RWPE2 (cell line): ENCODE results near the gene ARL15.
A peak's percentile ranks its signal among the peaks of the same experiment; 100 is the strongest.

Experiments
- ATAC-seq: fragments of 200-7000 bp; cut with Tn5 transposase; 3 replicates; pipeline ENCODE4 v1.9.1; 2021; ENCODE audit warnings: low read depth
- DNase-seq: peaks from one replicate; pipeline ENCODE4 v3.0.0-alpha.2; 2020; ENCODE audit warnings: low spot score
- H3K27ac ChIP-seq: fragments of 450-650 bp; 2 replicates; pipeline ENCODE4 v1.5.1; 2017; ENCODE audit warnings: mild to moderate bottlenecking; ENCODE audit not compliant: poor library complexity, severe bottlenecking
- H3K27me3 ChIP-seq: fragments of 250-450 bp; sonication (Bioruptor Pico); 2 replicates; pipeline ENCODE4 v1.5.1; 2021; ENCODE audit warnings: mild to moderate bottlenecking, moderate library complexity; ENCODE audit not compliant: insufficient read depth, poor library complexity, severe bottlenecking
- H3K36me3 ChIP-seq: fragments of 250-450 bp; sonication (Bioruptor Pico); 2 replicates; pipeline ENCODE4 v1.5.1; 2020; ENCODE audit warnings: low read depth, mild to moderate bottlenecking, moderate library complexity
- H3K4me1 ChIP-seq: fragments of 250-450 bp; sonication (Bioruptor Pico); 2 replicates; pipeline ENCODE4 v1.5.1; 2021; ENCODE audit warnings: mild to moderate bottlenecking, moderate library complexity; ENCODE audit not compliant: insufficient read depth, poor library complexity, severe bottlenecking
- H3K4me3 ChIP-seq: fragments of 250-450 bp; sonication (Bioruptor Pico); 2 replicates; pipeline ENCODE4 v1.5.1; 2021; ENCODE audit warnings: mild to moderate bottlenecking, moderate library complexity; ENCODE audit not compliant: severe bottlenecking
- H3K9me3 ChIP-seq: fragments of 250-450 bp; sonication (Bioruptor Pico); 2 replicates; pipeline ENCODE4 v1.5.1; 2021; ENCODE audit warnings: mild to moderate bottlenecking, moderate library complexity; ENCODE audit not compliant: severe bottlenecking
- CTCF ChIP-seq: fragments of 450-650 bp; IDR thresholded peaks from one replicate; pipeline ENCODE4 v1.5.1; 2017; ENCODE audit warnings: mild to moderate bottlenecking, moderate library complexity; ENCODE audit not compliant: poor library complexity, severe bottlenecking

ARL15 gene

GRCh38 chr5:54109626-54110330 lies 200.6 kb downstream of the ARL15 start:
- Histone ChIP-seq H3K4me1 (peaks cover 7% of the 10 kb centered on the region), H3K9me3 (no peaks in the 10 kb centered on the region), H3K27ac (no peak overlapping the region), H3K27me3 (no peaks in the 10 kb centered on the region), H3K4me3 (no peak overlapping the region), H3K36me3 (no peaks in the 10 kb centered on the region)
- DNase-seq (no peak), ATAC-seq (peak; percentile 64)
- TF ChIP-seq CTCF: no peak

DNA sequence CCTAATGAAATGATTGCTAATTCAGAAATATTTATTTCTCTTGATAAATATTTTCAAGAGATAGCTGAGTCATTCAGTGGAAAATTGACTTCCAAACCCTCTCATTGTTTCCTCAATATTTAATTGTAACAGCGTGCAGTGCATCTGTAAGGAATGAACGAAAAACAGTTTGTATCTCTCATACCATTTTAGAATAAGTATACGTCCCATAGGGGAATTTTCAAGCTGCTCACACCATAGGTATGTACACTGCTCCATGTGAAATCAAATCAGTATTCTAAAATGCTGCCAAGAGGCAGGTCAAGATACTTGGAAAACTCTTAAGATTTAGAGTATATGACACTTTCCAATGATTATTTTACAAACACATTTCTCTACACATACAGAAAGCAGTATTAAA lies 202.2 kb downstream of the ARL15 start:
- Histone ChIP-seq H3K27ac (no peak overlapping the region), H3K4me3 (no peak overlapping the region), H3K36me3 (no peaks in the 10 kb centered on the region), H3K4me1 (peaks cover 7% of the 10 kb centered on the region), H3K9me3 (no peaks in the 10 kb centered on the region), H3K27me3 (no peaks in the 10 kb centered on the region)
- ATAC-seq: no peak
- no peak for TF ChIP-seq CTCF
- DNase-seq: no peak

DNA sequence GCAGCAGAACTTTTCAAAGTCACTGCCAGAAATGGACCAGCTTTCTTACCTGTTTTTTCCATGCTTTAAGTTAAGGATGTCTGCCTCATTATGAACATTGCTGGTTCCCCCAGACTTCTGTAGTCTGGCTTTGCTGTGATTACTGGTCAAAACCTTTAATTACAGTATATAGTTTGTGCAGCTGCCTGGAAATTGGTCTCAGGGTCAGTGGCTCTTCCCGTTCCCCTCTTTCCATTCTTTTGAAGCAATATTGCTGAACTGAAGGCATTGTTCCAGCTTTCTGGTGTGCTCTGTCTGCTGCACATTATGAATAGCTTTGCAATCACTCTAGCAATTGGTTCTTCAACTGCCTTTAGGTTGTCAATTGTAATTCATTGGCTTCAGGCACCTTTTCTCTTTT lies 206.5 kb downstream of the ARL15 start:
- Histone ChIP-seq H3K27me3 (no peaks in the 10 kb centered on the region), H3K27ac (no peak overlapping the region), H3K9me3 (no peaks in the 10 kb centered on the region), H3K4me1 (no peaks in the 10 kb centered on the region), H3K36me3 (no peaks in the 10 kb centered on the region), H3K4me3 (no peak overlapping the region)
- TF ChIP-seq CTCF: no peak
- DNase-seq: no peak
- no peak for ATAC-seq

- no peak for ATAC-seq
- H3K27ac ChIP-seq: no peak overlapping the region
Measured at GRCh38 chr5:54098267-54098666, 212.1 kb downstream of the ARL15 start.

More at GRCh38 chr5:54098267-54098666, 212.1 kb downstream of the ARL15 start:
- TF ChIP-seq CTCF: no peak
- H3K4me3 ChIP-seq: no peak overlapping the region
- DNase-seq: no peak
- no peaks in the 10 kb centered on the region for H3K9me3 ChIP-seq
- H3K36me3 ChIP-seq: no peaks in the 10 kb centered on the region
- no peaks in the 10 kb centered on the region for H3K27me3 ChIP-seq
- H3K4me1 ChIP-seq: peaks cover 8% of the 10 kb centered on the region
